GM19438 (cell line): ENCODE results near the gene ZBP1.
"Not testable (repeated sequence)": the region's sequence is repeated elsewhere in the genome, so short reads cannot be mapped to it uniquely, and the experiment has no call there.

Experiments used
- ATAC-seq: cut with Tn5 transposase; IDR thresholded peaks from one replicate; pipeline ENCODE4 v1.9.1; 2021; ENCODE audit warnings: low read depth; ENCODE audit not compliant: unreplicated experiment

Gene ZBP1

DNA sequence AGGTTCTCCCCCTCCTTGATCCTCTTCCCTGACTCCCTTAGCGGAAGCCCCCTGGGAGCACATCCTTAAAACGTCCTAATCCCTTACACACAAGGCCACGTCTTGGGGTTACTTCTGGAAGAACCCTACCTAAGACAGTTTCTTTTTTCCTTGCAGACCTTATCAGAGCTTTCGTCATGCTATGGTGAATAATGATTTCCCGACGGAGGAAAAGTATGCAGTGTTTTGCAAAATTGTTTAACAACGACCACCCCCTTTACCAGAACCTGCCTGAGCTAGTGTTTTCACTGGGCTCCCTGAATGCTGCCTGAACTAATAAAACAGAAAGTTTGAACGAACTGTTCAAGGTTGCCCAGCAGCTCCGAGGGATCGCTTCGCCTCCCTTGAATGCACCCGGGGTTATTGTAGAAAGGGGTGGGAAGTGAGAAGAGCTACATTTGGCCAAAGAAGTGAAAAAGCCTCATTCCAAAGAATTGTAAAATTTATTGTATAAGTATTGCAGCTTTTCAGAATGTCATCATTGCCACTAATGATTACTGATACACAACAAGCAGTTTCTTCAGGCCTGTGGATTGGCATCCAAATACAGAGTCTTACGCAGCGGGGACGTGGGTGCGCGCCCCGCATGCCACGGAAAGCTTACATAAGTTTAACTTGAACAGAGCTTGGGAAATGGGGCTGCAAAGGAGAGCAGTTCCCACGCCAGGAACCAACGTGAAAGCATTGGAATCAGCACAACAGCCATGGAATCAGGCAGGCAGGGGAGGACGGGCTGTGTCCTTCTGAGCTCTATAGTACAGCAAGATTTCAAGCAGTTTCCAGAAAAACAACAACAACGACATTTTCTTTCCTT lies 27.9 kb upstream of the ZBP1 start:
- no peak for ATAC-seq

DNA sequence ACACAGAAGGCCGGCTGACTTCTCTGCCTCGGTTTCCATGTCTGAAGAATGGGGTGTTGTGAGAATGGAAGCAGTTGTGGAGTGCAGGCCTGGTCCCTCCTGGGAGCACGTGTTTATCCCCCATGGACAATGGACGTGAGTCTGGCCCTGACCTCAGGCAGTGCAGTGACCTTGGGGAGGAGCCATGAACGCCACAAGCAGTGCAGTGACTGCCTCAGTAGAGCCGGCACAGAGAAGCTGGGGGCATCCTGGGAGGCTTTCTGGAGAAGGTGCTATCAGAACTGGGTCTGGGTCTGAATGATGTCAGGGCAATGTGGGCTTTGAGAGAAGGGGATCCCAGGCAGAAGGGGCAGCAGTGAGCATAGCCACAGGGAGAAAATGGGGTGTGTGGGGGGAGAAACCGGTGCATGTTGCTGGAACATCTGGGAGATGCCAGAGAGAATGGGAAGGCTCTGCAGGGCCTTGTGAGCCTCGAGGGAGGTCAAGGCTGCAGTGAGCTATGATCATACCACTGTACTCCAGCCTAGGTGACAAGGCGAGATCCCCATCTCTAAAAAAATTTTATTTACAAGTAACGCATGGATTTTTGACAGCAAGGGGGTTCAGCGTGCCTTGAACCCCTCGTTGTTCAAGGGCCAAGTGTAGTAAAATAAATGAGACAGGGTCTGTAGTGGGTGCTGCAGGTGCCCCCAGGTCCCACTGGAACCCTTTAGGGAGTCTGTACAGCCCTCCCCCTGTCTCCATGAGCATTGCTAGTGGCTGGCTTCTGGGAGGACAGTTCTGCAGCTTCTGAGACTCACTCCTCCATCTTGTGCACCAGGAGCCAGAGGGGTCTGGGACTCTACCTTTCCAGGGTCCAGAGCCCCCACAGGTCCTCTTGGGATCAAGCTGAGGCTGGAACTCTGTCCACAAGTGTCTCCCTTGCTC lies 27.0 kb upstream of the ZBP1 start:
- ATAC-seq: no peak

- no peak for ATAC-seq
Measured at GRCh38 chr20:57638895-57639236, 18.6 kb upstream of the ZBP1 start.

DNA sequence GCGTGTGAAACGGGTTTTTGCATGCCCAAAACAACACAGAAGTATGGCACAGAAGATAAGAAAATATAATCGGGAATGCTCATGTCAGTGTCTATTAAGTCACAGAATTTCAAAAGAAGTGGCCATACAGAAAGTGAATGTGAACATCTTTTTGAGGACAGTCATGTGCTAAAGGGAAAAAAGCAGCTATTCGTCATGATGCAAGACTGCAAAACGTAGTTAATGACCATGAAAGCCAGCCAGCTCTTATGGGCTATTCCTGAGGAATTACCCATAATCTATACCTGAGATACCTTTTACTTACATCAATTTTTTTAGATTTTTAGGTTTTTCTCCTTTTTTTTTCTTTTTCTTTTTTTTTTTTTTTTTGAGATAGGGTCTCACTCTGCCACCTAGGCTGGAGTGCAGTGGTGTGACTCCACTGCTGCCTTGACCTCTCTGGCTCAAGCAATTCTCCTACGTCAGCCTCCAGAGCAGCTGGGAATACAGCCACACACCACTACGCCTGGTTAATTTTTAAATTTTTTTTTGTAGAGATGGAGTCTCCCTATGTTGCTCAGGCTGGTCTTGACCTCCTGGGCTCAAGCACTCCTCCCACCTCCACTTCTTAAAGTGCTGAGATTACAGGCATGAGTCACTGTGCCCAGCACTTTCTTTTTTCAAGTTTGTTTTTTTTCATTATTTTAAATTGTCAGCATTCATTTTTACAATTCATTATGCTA lies 18.1 kb upstream of the ZBP1 start:
- no peak for ATAC-seq

DNA sequence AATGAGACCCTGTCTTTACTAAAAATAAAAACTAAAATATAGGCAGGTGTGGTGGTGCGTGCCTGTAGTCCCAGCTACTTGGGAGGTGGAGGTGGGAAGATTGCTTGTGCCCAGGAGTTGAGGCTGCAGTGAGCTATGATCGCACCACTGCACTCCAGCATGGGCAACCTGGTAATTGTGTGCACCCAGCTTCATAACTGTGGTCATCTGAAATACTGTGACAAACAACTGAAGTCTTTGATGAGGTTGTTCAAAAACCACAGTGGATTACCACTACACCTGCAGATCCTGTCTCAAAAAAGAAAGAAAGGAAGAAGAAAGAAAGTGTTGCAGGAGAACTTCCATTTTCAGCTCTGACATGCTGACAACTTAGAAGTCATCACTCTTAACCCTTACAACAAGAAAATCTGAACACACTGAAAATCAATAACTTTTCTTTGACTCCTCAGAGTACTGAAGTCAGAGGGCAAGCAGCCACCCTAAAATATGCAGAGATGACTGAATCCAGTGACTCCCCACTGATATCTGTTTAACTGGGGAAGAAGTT lies 13.8 kb upstream of the ZBP1 start:
- ATAC-seq: no peak

DNA sequence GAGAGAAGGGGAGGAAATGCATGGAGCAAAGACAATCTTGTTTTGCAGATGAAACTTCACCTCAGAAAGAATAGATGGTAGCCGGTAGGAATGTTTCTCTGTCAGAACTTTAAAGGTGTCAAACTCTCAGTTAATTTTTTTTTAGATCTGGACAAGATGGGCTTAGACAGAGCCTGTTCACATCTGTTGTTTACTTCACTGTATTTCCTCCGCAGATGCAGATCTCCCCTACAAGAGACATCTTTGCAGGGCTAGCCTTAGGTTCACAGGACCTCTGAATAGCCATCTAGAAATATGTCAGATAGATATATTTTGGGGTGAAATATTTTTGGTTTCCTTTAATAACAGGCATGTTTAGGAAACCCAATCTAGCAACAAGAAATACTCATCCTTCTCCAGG lies 12.1 kb upstream of the ZBP1 start:
- ATAC-seq: no peak

GRCh38 chr20:57630061-57630460 lies 9.8 kb upstream of the ZBP1 start:
- ATAC-seq: no peak

DNA sequence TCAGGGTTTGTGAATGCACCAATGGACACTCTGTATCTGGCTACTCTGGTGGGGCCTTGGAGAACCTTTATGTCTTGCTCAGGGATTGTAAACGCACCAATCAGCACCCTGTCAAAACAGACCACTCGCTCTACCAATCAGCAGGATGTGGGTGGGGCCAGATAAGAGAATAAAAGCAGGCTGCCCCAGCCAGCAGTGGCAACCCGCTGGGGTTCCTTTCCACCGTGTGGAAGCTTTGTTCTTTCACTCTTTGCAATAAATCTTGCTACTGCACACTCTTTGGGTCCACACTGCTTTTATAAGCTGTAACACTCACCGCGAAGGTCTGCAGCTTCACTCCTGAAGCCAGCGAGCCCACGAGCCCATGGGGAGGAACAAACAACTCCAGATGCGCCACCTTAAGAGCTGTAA lies 9.3 kb upstream of the ZBP1 start:
- ATAC-seq: not testable (repeated sequence)

- ATAC-seq: not testable (repeated sequence)
Measured at GRCh38 chr20:57628962-57629308, 8.7 kb upstream of the ZBP1 start.

- ATAC-seq: no peak
Measured at GRCh38 chr20:57628047-57628961, 8.1 kb upstream of the ZBP1 start.

GRCh38 chr20:57627339-57627738 lies 7.1 kb upstream of the ZBP1 start:
- no peak for ATAC-seq

GRCh38 chr20:57625978-57626377 lies 5.8 kb upstream of the ZBP1 start:
- ATAC-seq: no peak

- no peak for ATAC-seq
Measured at GRCh38 chr20:57625181-57625958, 5.1 kb upstream of the ZBP1 start.

DNA sequence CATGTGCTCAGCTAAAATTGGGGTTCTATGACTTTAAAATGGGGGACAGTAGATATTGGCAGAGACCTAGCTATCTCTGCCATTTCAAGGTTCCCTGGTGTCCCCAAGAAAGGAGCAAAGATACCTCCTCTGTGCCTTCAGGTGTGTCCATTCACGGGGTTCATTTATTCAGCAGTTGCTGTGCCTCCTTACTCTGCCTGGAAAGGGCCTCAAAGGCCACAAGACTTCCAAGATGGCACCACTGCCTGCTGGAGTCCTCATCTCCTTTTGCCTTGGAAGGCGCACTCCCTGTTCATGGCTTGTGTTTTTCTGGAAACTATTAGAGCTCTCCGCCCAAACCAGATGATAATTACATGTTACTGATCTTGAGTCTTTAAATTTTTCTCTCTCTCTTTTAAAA lies 3.9 kb upstream of the ZBP1 start:
- no peak for ATAC-seq

DNA sequence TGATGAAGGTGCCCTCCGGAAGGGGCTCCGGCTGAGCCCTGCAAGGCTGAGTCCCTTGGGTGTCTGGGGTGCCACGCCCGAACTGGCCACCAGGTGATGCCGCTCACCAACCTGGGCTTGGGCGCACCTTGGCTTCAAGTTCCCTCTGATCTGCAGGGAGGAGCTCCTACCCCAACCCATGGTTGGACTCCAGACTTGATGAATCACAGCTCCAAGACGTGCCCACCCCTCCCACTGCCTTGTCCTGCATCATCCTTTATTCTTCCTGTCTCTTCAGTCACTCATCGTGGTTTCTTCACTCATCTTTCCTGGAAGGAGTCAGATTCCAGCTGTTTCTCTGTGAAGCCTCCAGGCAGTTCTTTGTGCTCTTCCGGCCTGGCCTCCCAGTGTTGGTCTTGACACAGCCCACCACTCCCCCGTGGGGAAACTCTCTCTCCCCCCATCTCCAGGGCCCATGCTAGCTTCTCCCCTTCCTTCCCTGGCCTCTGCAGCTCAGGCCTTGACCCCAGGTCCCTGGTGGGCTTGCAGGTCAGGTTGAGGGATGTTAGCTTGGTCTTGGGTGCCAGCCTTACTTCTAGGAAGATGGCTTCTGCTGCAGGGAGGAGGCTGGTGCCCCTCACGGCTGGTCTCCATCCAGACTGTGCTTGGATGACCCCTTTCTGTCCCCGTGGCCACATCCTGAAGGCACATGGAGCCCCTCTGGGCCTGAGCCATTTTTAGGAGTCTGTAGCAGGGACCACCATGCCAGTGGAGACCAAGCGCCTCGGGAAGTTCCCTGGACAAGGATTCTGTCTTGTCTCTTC lies 2.6 kb upstream of the ZBP1 start:
- no peak for ATAC-seq

- ATAC-seq: no peak
Measured at GRCh38 chr20:57622201-57622570, 2.0 kb upstream of the ZBP1 start.

- no peak for ATAC-seq
Measured at GRCh38 chr20:57621421-57622200, 1.4 kb upstream of the ZBP1 start.

GRCh38 chr20:57620999-57621398 lies 773 bp upstream of the ZBP1 start:
- no peak for ATAC-seq
